ENCODE results near the gene ROS1.

GRCh38 chr6:117263353-117263927 is 162.3 kb downstream of the ROS1 start:
- no peak for TF ChIP-seq MAX (IDR thresholded peaks at IDR 0.05; ENCODE audit: low read depth, low read length)
- no peak for TF ChIP-seq POLR2A (IDR thresholded peaks at IDR 0.05; ENCODE audit: extremely low read depth, insufficient read length)
- no peak for TF ChIP-seq CTCF (IDR thresholded peaks at IDR 0.05; ENCODE audit: low read depth, low read length)
- TF ChIP-seq MYC (IDR thresholded peaks at IDR 0.05; ENCODE audit: low read depth, low read length): no peak

Measured in NB4 (cell line).